ENCODE data around the gene DENND4A.

DNA sequence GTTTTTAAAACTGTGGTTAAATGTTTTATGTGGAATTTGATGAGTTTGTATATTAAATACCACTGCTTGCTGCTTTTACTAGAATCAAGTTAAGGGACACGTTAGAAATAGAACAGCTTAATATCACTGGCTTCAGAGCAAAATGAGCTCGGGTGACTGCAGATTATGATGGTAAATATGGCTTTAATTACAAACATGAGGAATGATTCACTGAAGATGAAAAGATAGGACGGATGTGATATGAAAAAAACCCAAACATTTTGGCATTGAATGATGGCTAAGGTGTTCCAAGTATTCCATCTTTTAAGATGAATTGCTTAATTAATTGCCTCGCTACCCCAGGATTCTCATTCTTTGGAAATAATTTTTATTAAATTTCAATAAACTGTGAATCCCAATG is 136.6 kb downstream of the DENND4A start:
- TF ChIP-seq, protein P1, sequence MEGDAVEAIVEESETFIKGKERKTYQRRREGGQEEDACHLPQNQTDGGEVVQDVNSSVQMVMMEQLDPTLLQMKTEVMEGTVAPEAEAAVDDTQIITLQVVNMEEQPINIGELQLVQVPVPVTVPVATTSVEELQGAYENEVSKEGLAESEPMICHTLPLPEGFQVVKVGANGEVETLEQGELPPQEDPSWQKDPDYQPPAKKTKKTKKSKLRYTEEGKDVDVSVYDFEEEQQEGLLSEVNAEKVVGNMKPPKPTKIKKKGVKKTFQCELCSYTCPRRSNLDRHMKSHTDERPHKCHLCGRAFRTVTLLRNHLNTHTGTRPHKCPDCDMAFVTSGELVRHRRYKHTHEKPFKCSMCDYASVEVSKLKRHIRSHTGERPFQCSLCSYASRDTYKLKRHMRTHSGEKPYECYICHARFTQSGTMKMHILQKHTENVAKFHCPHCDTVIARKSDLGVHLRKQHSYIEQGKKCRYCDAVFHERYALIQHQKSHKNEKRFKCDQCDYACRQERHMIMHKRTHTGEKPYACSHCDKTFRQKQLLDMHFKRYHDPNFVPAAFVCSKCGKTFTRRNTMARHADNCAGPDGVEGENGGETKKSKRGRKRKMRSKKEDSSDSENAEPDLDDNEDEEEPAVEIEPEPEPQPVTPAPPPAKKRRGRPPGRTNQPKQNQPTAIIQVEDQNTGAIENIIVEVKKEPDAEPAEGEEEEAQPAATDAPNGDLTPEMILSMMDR (IDR thresholded peaks at IDR 0.05), result no peak
- TF ChIP-seq POLR2A (IDR thresholded peaks at IDR 0.05), result no peak

Data from uterus (tissue), 2 donors.